ENCODE measurements around the gene KRTDAP.

KRTDAP gene

GRCh38 chr19:35451338-35452096 is 38.7 kb downstream of the KRTDAP start:
- no peak for DNase-seq (ENCODE audit: low spot score)

- DNase-seq (ENCODE audit: low spot score): no peak
Observed at GRCh38 chr19:35449359-35450043, 40.8 kb downstream of the KRTDAP start.

- no peak for DNase-seq (ENCODE audit: low spot score)
Observed at GRCh38 chr19:35447606-35448469, 42.4 kb downstream of the KRTDAP start, which contains the start of gene FFAR2. Gene FFAR2, plus strand, starts transcription at chr19:35448257. Its CDS starts 1,458 bp downstream, at chr19:35449715.

GRCh38 chr19:35445826-35446593 is 44.3 kb downstream of the KRTDAP start:
- no peak for DNase-seq (ENCODE audit: low spot score)

GRCh38 chr19:35444735-35445134 is 45.5 kb downstream of the KRTDAP start:
- no peak for DNase-seq (ENCODE audit: low spot score)

GRCh38 chr19:35442091-35442490 is 48.2 kb downstream of the KRTDAP start:
- no peak for DNase-seq (ENCODE audit: low spot score)

- DNase-seq (ENCODE audit: low spot score): no peak
Observed at GRCh38 chr19:35439921-35440320, 50.3 kb downstream of the KRTDAP start.

GRCh38 chr19:35438527-35438926 is 51.7 kb downstream of the KRTDAP start:
- no peak for DNase-seq (ENCODE audit: low spot score)

- DNase-seq (ENCODE audit: low spot score): no peak
Observed at GRCh38 chr19:35438096-35438495, 52.2 kb downstream of the KRTDAP start.

- DNase-seq (ENCODE audit: low spot score): no peak
Observed at GRCh38 chr19:35437406-35437951, 52.8 kb downstream of the KRTDAP start.
